Measurements from ENCODE around the gene CYB5D1. TPM values are rescaled to one million over a fixed set of nuclear protein-coding genes. Genes with fewer than 3 reads are reported as not detected.

CYB5D1 gene
- total and polyA plus RNA-seq, 2 of the 8 experiments (the other 6 are each of a cell fraction or from before 2014, with no cell fraction given) = 11.0 to 18.0 TPM

DNA sequence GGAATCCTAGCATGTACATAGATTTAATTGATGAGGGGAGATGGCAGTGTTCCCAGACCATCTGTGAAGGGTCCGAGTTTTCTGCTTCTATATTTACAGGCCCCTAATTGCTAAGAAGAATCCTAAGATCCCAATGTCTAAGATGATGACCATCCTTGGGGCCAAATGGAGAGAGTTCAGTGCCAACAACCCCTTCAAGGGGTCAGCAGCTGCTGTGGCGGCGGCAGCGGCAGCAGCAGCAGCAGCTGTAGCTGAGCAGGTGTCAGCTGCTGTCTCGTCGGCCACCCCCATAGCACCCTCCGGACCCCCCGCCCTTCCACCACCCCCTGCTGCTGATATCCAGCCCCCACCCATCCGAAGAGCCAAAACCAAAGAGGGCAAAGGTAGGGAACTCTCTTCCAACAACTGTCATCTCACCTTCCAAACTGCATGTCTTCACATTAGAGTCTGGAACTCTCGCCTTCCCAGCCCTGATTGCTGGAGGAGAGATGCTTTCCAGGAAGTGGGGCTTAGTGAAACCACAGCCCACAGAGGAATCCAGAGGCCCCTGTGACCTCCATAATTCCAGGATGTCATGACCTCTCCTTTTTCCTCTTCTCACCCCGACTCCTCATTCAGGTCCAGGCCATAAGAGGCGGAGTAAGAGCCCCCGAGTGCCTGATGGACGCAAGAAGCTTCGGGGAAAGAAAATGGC lies 35.5 kb downstream of the CYB5D1 start:
- H2AFZ ChIP-seq (ENCODE audit: low read length) = no peak overlapping the region
- no peak for TF ChIP-seq SIX5 (IDR thresholded peaks at IDR 0.05; ENCODE audit: low read depth, low read length)
- no peak for TF ChIP-seq PHF8 (conservative IDR thresholded peaks at IDR 0.05; ENCODE audit: low read depth, low read length)

More for the DNA sequence above, 35.5 kb downstream of the CYB5D1 start:
- Histone ChIP-seq H3K27ac (ENCODE audit: low read depth, low read length) (no peak overlapping the region), H4K8ac (ENCODE audit: extremely low read depth, insufficient read depth, low read length) (no peak overlapping the region; the same call in 1 of the 2 replicates), H3K79me1 (ENCODE audit: low read depth, low read length) (no peaks in the 10 kb centered on the region), H3K23ac (ENCODE audit: insufficient read length) (no peak overlapping the region), H3K4me3 (ENCODE audit: extremely low read depth in 1 of 4, insufficient read depth in 2 of 4, low read depth in 3 of 4, low read length in 4 of 4) (no peak overlapping the region), H3K18ac (ENCODE audit: extremely low read depth, low read length) (no peak overlapping the region), H3K9me3 (ENCODE audit: insufficient read depth in 2 of 2, low read depth in 1 of 2, low read length in 1 of 2) (no peaks in the 10 kb centered on the region; a peak in 1 of 4 replicates), H2BK120ac (replicated peaks; ENCODE audit: low read depth, low read length) (no peak overlapping the region), H3K4ac (replicated peaks; ENCODE audit: insufficient read length, low read depth, low read length) (no peak overlapping the region), H4K20me1 (replicated peaks in 1 of 2; ENCODE audit: control insufficient read depth in 1 of 2, insufficient read depth in 2 of 2, low read length in 2 of 2) (no peaks in the 10 kb centered on the region), H3K27me3 (replicated peaks in 1 of 4; ENCODE audit: control insufficient read depth in 3 of 4, extremely low read depth in 1 of 4, insufficient read depth in 3 of 4, low read length in 3 of 4) (no peaks in the 10 kb centered on the region), H3K4me2 (ENCODE audit: insufficient read depth in 1 of 2, low read depth in 2 of 2, low read length in 2 of 2) (no peak overlapping the region), H4K5ac (ENCODE audit: insufficient read length, low read depth, low read length) (no peak overlapping the region), H3K56ac (replicated peaks; ENCODE audit: insufficient read length, low read depth, low read length) (no peak overlapping the region), H2BK15ac (ENCODE audit: low read length) (no peak overlapping the region), H3K9ac (replicated peaks in 1 of 4; ENCODE audit: extremely low read depth in 1 of 4, low read depth in 3 of 4, low read length in 3 of 4) (no peak overlapping the region), H3K14ac (ENCODE audit: insufficient read length) (no peak overlapping the region), H2BK20ac (ENCODE audit: low read length) (no peak overlapping the region), H2BK12ac (ENCODE audit: low read depth, low read length) (no peak overlapping the region), H2BK5ac (ENCODE audit: low read depth, low read length) (no peak overlapping the region), H3K4me1 (replicated peaks in 1 of 4; ENCODE audit: control insufficient read depth in 3 of 4, insufficient read depth in 4 of 4, low read length in 3 of 4) (peaks cover 6 to 13% (median 9%) of the 10 kb centered on the region in 4 experiments), H2AK5ac (ENCODE audit: low read depth, low read length) (no peak overlapping the region), H3K36me3 (ENCODE audit: control insufficient read depth in 2 of 4, insufficient read depth in 4 of 4, low read length in 3 of 4) (peaks cover 0 to 9% (median 2%) of the 10 kb centered on the region in 4 experiments; a peak in 2 of 8 replicates), H3K79me2 (ENCODE audit: control insufficient read depth in 1 of 2, insufficient read depth in 2 of 2, low read length in 2 of 2) (no peaks in the 10 kb centered on the region), H4K91ac (replicated peaks; ENCODE audit: insufficient read length, low read length) (no peak overlapping the region), H3K23me2 (ENCODE audit: low read depth, low read length) (no peaks in the 10 kb centered on the region; the same call in 1 of the 2 replicates)
- whole genome bisulfite sequencing, 2 experiments (ENCODE audit: extremely low coverage in 1 of 2, insufficient coverage in 1 of 2, insufficient read length in 1 of 2, insufficient replicate concordance in 2 of 2, low coverage in 1 of 2, low lambda C conversion rate in 2 of 2, missing lambda C conversion rate in 1 of 2) = 79% methylated on average over 10 of the region's 15 CpGs; no CpG with 5 or more reads in 1 of the 2 experiments
- no peak for DNase-seq (ENCODE audit: low read depth in 1 of 2, low spot score in 2 of 2)
- ChIA-PET POLR2A (ENCODE audit: partially characterized antibody) (no interaction called here), CTCF (ENCODE audit: partially characterized antibody) (no interaction called here)
- FAIRE-seq = no peak

Measured in H1 (cell line).